GM18520 (cell line): Measurements from ENCODE around the gene ZNF726.
"Not testable (repeated sequence)": the region's sequence is repeated elsewhere in the genome, so short reads cannot be mapped to it uniquely, and the experiment has no call there.

Experiments used
- ATAC-seq: cut with Tn5 transposase; IDR thresholded peaks from one replicate; pipeline ENCODE4 v1.9.1; 2021; ENCODE audit not compliant: unreplicated experiment

ZNF726 gene

DNA sequence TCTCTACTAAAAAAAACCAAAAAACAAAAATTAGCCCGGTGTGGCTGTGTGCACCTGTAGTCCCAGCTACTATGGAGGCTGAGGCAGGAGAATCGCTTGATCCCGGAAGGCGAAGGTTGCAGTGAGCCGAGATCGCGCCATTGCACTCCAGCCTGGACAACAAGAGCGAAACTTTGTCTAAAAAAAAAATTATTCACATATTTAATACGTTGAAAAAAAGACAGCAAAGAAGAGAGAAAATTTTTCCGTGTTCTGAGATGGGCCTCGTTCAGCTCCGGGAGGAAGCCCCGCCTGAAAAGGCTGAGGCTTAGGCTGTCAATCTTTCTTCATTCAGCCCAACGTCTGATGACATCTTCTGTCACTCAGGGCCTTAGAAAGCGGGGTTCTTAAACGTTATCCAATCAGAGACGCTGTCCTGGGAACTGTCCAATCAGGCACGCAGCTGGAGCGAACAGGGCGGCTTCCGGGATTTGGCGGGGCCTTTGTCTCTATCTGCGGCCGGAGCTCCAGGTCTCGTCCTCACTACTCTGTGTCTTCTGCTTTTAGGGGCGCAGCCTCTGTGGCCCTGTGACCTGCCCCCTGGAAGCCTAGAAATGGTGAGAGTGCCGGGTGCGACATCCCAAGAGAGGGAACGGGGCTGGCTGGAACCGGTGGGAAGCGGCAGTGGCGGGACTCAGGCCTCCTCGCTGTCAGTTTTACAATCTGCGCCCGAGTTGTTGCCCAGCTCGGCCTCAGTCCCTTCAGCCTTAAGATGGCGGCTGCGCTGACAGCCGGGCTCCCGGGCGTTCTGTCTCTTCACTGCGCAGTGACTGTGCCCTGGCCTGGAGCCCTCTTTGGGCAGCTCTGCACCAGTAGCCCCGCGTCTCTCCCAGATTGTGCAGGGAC lies at the start of gene ZNF726:
ZNF726 (plus strand) TSS at position 485 of the 885 bp plus-strand sequence; CDS start at position 594, 109 bp downstream.
- ATAC-seq = peak; percentile 90

- no peak for ATAC-seq
These were observed 46.8 kb upstream of the ZNF726 start for GRCh38 chr19:23867895-23868294.

DNA sequence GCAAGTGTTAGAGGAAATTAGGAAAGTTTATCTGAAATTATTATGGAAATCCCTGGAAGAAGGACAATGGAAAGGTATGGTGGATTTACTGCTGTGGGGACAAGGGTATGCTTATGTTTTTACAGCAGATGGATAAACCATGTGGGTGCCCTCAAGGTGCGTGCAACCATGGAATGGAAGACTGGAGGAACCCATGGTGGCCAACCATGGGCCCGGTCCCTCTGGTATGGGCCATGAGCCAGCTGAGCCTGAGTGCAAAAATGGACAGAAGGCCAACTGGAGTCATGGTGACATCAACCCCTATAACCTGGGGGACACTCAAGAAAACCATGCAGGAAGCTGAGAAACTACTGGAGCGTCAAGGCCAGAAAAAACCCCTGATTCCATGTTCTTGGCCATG lies 46.1 kb upstream of the ZNF726 start:
- no peak for ATAC-seq

DNA sequence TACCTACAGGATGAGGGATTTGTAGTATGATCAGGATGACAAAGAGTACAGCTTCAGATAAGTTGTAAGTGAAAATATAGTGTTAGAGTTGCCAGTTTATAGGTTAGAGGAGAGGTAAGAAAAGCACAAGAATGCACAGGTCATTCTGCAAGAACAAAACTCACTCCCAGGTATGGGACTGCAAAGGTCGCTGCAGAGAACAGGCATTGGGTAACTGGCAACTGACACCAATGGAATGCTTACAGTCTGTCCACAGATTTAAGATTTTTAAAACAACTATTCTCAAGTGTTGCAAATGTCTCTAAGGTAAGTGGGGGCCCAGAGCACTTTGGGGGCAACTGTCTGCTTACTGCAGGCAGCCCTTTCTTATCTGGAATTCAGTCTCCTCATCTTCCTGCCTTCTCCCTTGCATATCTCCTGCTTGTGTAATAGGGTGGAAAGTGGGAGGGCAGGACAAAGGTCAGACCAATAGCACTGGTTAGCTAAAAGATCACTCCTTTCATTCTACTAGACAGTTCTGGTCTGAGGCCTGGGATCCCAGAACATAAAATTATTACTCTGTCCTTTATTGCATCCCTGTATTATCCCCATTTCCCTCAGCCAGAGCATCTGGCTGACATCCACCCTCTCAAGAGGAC lies 42.3 kb upstream of the ZNF726 start:
- ATAC-seq = no peak

DNA sequence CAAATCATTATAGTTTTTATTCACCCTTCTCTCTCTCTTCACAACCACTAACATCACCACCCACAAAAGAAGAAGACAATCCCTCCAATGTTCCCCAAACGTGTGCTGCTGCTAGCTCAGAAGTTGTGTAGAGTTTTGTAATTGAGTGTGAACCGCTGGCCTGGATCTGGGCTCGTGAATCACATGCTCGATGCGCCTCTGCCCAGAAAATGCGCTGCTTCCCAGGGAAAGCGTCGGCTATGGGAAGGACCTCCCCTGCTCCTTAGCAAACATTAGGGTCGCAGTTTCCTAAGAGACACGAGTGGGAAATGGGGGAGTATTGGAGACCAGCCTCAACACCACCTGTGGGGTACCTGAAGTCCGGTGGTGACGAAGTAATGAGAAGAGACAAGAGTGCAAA lies 38.4 kb upstream of the ZNF726 start:
- no peak for ATAC-seq

GRCh38 chr19:23876756-23877155 lies 37.9 kb upstream of the ZNF726 start:
- not testable (repeated sequence) for ATAC-seq

DNA sequence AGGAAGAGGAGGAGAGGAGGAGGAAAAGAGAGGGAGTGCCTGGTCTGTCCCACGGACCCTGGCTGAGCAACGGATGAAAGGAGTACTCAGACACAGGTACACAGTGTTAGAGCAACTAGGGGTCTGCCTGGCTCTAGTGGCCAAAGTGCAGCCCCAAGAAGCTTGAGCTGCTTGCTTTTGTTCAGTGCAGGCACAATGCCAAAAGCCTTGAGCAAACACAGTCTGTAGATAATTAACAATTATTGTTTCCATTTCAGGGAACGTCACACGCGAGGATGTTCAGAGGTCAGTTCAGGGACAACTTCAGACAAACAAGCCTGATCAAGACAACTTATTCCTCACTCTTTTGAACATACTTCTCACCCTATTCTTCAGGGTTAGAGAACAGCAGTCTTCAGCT lies 32.2 kb upstream of the ZNF726 start:
- no peak for ATAC-seq

DNA sequence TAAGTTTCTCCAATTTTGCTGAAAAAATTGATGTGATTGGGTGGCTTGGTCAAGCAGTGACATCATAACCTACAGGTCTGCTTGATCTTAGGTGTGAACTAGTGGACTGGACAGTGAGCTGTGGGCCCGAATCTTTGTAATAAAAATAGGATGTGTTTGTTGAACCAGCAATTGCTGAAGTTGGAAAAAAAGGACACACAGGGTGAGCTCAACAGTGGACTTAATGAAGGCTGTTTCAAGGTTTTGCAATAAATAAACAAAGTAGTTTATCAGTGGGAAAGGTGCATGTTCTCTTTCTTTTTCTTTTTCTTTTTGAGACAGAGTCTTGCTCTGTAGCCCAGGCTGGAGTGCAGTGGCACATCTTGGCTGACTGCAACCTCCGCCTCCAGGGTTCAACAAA lies 30.3 kb upstream of the ZNF726 start:
- no peak for ATAC-seq

- ATAC-seq = no peak
These were observed 27.0 kb upstream of the ZNF726 start for GRCh38 chr19:23887642-23888041.

DNA sequence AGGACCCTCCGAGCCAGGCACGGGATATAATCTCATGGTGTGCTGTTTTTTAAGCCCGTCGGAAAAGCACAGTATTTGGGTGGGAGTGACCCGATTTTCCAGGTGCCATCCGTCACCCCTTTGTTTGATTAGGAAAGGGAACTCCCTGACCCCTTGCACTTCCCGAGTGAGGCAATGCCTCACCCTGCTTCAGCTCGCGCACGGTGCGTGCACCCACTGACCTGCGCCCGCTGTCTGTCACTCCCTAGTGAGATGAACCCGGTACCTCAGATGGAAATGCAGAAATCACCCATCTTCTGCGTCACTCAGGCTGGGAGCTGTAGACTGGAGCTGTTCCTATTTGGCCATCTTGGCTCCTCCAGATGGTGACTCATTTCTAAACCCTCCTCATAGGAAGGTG lies 18.6 kb upstream of the ZNF726 start:
- not testable (repeated sequence) for ATAC-seq

DNA sequence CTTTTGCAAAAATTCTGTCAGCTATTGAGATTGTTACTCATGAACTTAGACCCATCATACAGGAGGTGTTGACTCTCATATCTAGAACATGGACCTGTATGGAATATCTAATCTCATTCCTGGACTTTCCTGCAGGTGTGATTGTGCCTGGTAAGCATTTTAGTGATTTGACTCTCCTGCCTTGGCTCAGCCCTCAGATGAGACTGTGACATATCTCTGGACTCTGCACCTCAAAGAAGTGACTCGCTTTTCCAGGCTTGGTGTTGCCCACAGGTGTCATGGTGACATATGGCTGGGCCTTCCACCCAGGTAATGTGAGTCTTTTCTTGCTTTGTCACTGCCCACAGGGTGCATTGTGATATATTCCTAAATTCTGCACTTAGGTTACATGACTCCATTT lies 17.8 kb upstream of the ZNF726 start:
- ATAC-seq = no peak

DNA sequence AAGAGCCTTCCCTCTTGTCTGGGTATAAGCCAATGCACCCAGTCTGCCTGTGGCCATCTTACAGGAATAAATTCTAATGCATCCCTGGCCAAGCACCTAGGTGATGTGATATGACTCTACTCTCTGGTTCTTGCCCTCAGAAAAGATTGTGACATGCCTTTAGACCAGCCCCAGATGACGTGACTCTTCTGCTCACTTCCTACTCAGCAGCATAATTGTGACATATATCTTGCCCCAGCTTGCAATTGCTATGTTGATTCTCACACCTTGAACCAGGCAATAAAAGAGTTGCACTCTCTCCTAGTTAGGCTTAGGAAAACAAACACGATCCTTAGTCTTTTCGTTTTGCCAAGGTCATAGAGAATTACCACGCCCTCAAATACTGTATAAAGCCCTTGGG lies 13.3 kb upstream of the ZNF726 start:
- ATAC-seq = no peak

- ATAC-seq = no peak
These were observed 10.3 kb upstream of the ZNF726 start for GRCh38 chr19:23904406-23904805.

- ATAC-seq = no peak
These were observed 8.9 kb upstream of the ZNF726 start for GRCh38 chr19:23905771-23906170.

DNA sequence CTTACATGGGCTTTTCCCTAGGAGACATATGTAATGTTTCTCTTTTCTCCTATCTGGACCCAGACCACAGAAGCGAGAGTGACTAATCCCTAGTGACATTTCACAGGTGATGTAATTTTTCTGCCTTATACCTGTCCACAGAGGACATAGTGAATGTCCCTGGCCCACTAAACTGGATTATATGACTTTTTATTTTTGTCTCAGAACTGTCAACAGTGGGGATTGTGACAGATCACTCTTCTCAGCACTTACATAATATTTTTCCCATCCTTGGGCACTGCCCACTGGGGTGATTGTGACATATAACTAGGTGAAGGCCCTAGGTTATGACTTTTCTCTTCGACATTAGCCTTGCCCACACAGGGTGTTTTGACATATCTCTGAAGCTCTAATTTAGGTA lies 7.9 kb upstream of the ZNF726 start:
- ATAC-seq = no peak

DNA sequence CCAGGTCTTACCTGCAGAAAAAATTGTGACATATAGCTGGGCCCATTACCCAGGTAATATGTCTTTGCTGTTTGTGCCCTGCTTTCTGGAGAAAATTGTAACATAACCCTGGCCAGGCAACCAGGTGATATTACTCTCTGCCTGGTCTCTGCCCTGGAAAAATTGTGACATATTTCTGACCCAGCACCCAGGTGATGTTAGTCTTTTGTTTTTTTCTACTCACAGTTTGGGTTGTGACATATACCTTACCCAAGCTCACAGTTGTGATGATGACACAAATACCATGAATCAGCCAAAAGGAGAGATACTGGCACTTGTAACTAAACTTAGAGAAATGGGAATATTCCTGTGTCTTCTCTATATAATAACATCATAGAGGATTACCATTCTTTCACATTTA lies 6.5 kb upstream of the ZNF726 start:
- ATAC-seq = no peak

GRCh38 chr19:23909222-23909621 lies 5.5 kb upstream of the ZNF726 start:
- no peak for ATAC-seq

- ATAC-seq = no peak
These were observed 755 bp upstream of the ZNF726 start for GRCh38 chr19:23913931-23914330.

- no peak for ATAC-seq
These were observed 2.3 kb downstream of the ZNF726 start for GRCh38 chr19:23916991-23917390.

- no peak for ATAC-seq
These were observed 3.2 kb downstream of the ZNF726 start for GRCh38 chr19:23917856-23918255.

GRCh38 chr19:23925285-23925684 lies 10.6 kb downstream of the ZNF726 start:
- ATAC-seq = no peak

DNA sequence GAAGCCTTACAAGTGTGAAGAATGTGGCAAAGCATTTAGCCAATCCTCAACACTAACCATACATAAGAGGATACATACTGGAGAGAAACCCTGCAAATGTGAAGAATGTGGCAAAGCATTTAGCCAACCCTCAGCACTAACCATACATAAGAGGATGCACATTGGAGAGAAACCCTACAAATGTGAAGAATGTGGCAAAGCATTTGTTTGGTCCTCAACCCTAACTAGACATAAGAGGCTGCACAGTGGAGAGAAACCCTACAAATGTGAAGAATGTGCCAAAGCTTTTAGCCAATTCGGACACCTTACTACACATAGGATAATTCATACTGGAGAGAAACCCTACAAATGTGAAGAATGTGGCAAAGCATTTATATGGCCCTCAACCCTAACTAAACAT lies 18.2 kb downstream of the ZNF726 start:
- no peak for ATAC-seq
